ENCODE results near the gene ATP6V0A1.
"Not testable (repeated sequence)": the region's sequence is repeated elsewhere in the genome, so short reads cannot be mapped to it uniquely, and the experiment has no call there.

GRCh38 chr17:42545755-42546505, 87.3 kb downstream of the ATP6V0A1 start:
- TF ChIP-seq EZH2 (IDR thresholded peaks at IDR 0.05; ENCODE audit: borderline replicate concordance, low read depth, low read length, poor library complexity, severe bottlenecking); CTCF (conservative IDR thresholded peaks at IDR 0.05; ENCODE audit: low read depth, low read length): not testable (repeated sequence)
